Left ventricle myocardium inferior (tissue), 1 donor: ENCODE data around the gene PHF19. TPM values are rescaled to one million over a fixed set of nuclear protein-coding genes. Genes with fewer than 3 reads are reported as not detected.

Experiments
- DNase-seq: peaks from one replicate; pipeline ENCODE4 v3.0.0-alpha.2; 2020
- H3K27ac ChIP-seq: fragments of 200-600 bp; replicated peaks from 2 replicates; pipeline ENCODE4 v1.8.0; 2021
- H3K27me3 ChIP-seq: fragments of 200-600 bp; 2 replicates; pipeline ENCODE4 v1.8.0; 2021; ENCODE audit warnings: low read depth
- H3K36me3 ChIP-seq: fragments of 200-600 bp; 2 replicates; pipeline ENCODE4 v1.8.0; 2021
- H3K4me1 ChIP-seq: fragments of 200-600 bp; 2 replicates; pipeline ENCODE4 v1.8.0; 2021
- H3K4me3 ChIP-seq: fragments of 200-600 bp; 2 replicates; pipeline ENCODE4 v1.8.0; 2021; ENCODE audit warnings: mild to moderate bottlenecking, moderate library complexity
- H3K9me3 ChIP-seq: fragments of 200-600 bp; replicated peaks from 2 replicates; pipeline ENCODE4 v1.8.0; 2021
- intact Hi-C: fragments of 100-400 bp; cut with micrococcal nuclease; formaldehyde crosslinking; loops from one replicate; pipeline ENCODE4 v1.11.0; 2022
- total RNA-seq: library from RNA; stranded (reverse); fragmentation: NEBNext Ultra II Directional; extraction: Animal tissue kit (Norgen Biotek cat#: 25700); gene quantifications from one replicate; pipeline ENCODE4 v1.2.1, GENCODE V29; 2021
- TF ChIP-seq, protein P1 (sequence below): fragments of 200-600 bp; IDR thresholded peaks from 2 replicates; pipeline ENCODE4 v1.8.0; 2021; ENCODE audit warnings: antibody characterized with exemption, mild to moderate bottlenecking, borderline replicate concordance
- donor health status: DM: no; HTN: yes; CAD: no; lungs with severe emphysema.

The PHF19 gene
- total RNA-seq, 1 donor from 2014 or later, result 13.0 TPM

- intact Hi-C loops, result no loop called here
- Histone ChIP-seq H3K27me3 (no peaks in the 10 kb centered on the region), H3K36me3 (peaks cover 7% of the 10 kb centered on the region), H3K4me3 (no peak overlapping the region), H3K4me1 (peaks cover 20% of the 10 kb centered on the region), H3K9me3 (no peaks in the 10 kb centered on the region), H3K27ac (no peak overlapping the region)
- DNase-seq, result no peak
- TF ChIP-seq, protein P1, sequence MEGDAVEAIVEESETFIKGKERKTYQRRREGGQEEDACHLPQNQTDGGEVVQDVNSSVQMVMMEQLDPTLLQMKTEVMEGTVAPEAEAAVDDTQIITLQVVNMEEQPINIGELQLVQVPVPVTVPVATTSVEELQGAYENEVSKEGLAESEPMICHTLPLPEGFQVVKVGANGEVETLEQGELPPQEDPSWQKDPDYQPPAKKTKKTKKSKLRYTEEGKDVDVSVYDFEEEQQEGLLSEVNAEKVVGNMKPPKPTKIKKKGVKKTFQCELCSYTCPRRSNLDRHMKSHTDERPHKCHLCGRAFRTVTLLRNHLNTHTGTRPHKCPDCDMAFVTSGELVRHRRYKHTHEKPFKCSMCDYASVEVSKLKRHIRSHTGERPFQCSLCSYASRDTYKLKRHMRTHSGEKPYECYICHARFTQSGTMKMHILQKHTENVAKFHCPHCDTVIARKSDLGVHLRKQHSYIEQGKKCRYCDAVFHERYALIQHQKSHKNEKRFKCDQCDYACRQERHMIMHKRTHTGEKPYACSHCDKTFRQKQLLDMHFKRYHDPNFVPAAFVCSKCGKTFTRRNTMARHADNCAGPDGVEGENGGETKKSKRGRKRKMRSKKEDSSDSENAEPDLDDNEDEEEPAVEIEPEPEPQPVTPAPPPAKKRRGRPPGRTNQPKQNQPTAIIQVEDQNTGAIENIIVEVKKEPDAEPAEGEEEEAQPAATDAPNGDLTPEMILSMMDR, result no peak
Measured at GRCh38 chr9:120899490-120900068, 22.6 kb upstream of the PHF19 start.

DNA sequence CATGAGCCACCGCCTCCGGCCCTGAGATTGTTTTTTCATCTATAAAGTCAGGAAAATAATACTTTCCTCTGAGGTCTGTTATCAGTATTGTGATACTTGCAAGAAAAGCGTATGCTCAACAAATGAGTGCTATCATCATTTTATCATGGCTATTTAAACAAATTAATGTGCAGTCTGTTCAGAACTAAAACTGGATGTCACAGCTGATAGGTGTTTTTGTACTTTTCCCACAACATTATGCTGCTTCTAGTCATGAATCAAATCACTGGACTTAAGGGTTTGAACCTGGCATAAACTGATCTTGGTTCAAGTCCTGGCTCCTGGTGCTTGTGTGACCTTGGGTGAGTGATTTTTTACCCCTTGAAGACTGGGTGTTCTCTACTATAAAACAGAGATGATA, 21.4 kb upstream of the PHF19 start:
- no peaks in the 10 kb centered on the region for H3K27me3 ChIP-seq
- no peaks in the 10 kb centered on the region for H3K36me3 ChIP-seq
- no peak overlapping the region for H3K4me3 ChIP-seq
- peaks cover 27% of the 10 kb centered on the region for H3K4me1 ChIP-seq
- intact Hi-C loops, result no loop called here
- TF ChIP-seq, protein P1, result no peak
- no peak for DNase-seq
- no peak overlapping the region for H3K27ac ChIP-seq
- no peaks in the 10 kb centered on the region for H3K9me3 ChIP-seq

GRCh38 chr9:120895951-120896350, 19.0 kb upstream of the PHF19 start:
- intact Hi-C loops, result no loop called here
- Histone ChIP-seq H3K9me3 (no peaks in the 10 kb centered on the region), H3K36me3 (no peaks in the 10 kb centered on the region), H3K27ac (no peak overlapping the region), H3K4me3 (no peak overlapping the region), H3K27me3 (no peaks in the 10 kb centered on the region), H3K4me1 (peaks cover 27% of the 10 kb centered on the region)
- no peak for DNase-seq
- TF ChIP-seq, protein P1, result no peak

- peak overlapping the region; percentile 72 for H3K27ac ChIP-seq
- no peaks in the 10 kb centered on the region for H3K36me3 ChIP-seq
- no peaks in the 10 kb centered on the region for H3K27me3 ChIP-seq
- peak overlapping the region; percentile 54 for H3K4me3 ChIP-seq
- H3K4me1 ChIP-seq, result peaks cover 27% of the 10 kb centered on the region
- peak; percentile 61 for DNase-seq
- TF ChIP-seq, protein P1, result no peak
- intact Hi-C loops, result no loop called here
- H3K9me3 ChIP-seq, result no peaks in the 10 kb centered on the region
Measured at GRCh38 chr9:120894321-120895148, 17.5 kb upstream of the PHF19 start.

- Histone ChIP-seq H3K4me3 (no peak overlapping the region), H3K4me1 (peaks cover 27% of the 10 kb centered on the region), H3K9me3 (no peaks in the 10 kb centered on the region), H3K27me3 (no peaks in the 10 kb centered on the region), H3K36me3 (no peaks in the 10 kb centered on the region), H3K27ac (peak overlapping the region; percentile 72)
- TF ChIP-seq, protein P1, result no peak
- no peak for DNase-seq
- intact Hi-C loops, result no loop called here
Measured at GRCh38 chr9:120893611-120894307, 16.8 kb upstream of the PHF19 start.
